Lung (tissue), 12 donors: ENCODE data around the gene SMTNL2. TPM values are rescaled to one million over a fixed set of nuclear protein-coding genes. Genes with fewer than 3 reads are reported as not detected.

Experiments used
- ATAC-seq: fragments of 200-7000 bp; cut with Tn5 transposase; one replicate; pipeline ENCODE4 v1.9.1; 2020; ENCODE audit warnings: moderate number of reproducible peaks; ENCODE audit not compliant: insufficient read depth, low FRiP score
- DNase-seq, 3 donors: peaks; one replicate each; pipeline ENCODE4 v3.0.0-alpha.2; 2013 to 2017
- H3K27ac ChIP-seq, 2 donors: one replicate each; pipeline ENCODE4 v1.5.1; 2013; ENCODE audit warnings: mild to moderate bottlenecking in 2 of 2, moderate library complexity in 2 of 2, control low read depth in 1 of 2, inconsistent platforms in 1 of 2, low read depth in 1 of 2, low read length in 1 of 2
- H3K27me3 ChIP-seq, 3 donors: one replicate each; pipeline ENCODE4 v1.5.1; 2013; ENCODE audit warnings: low read length in 2 of 3; ENCODE audit not compliant: control insufficient read depth in 3 of 3, insufficient read depth in 3 of 3
- H3K36me3 ChIP-seq, 4 donors: one replicate each; pipeline ENCODE4 v1.5.1; 2013; ENCODE audit warnings: low read length in 4 of 4, mild to moderate bottlenecking in 1 of 4, moderate library complexity in 1 of 4; ENCODE audit not compliant: control insufficient read depth in 4 of 4, insufficient read depth in 4 of 4
- H3K4me1 ChIP-seq, 5 donors: one replicate each; pipeline ENCODE4 v1.5.1; 2013; ENCODE audit warnings: low read length in 5 of 5, mild to moderate bottlenecking in 2 of 5, moderate library complexity in 1 of 5; ENCODE audit not compliant: control insufficient read depth in 5 of 5, insufficient read depth in 5 of 5
- H3K4me3 ChIP-seq: one replicate; pipeline ENCODE4 v1.5.1; 2013; ENCODE audit warnings: mild to moderate bottlenecking, control low read depth, moderate library complexity
- H3K9ac ChIP-seq, 2 donors: one replicate each; pipeline ENCODE4 v1.5.1; 2013; ENCODE audit warnings: low read length in 2 of 2, control low read depth in 1 of 2; ENCODE audit not compliant: insufficient read depth in 1 of 2
- H3K9me3 ChIP-seq, 4 donors: one replicate each; pipeline ENCODE4 v1.5.1; 2013; ENCODE audit warnings: low read length in 3 of 4, mild to moderate bottlenecking in 1 of 4, moderate library complexity in 1 of 4; ENCODE audit not compliant: control insufficient read depth in 4 of 4, insufficient read depth in 3 of 4
- WGBS, 2 donors: extraction: QIAGEN DNeasy Blood & Tissue Kit; methylation state at CpG; one replicate each; pipeline ENCODE4 v1.1.7; 2013; 5-methylcytosine and 5-hydroxymethylcytosine counted together
- polyA plus RNA-seq, 2 donors: library from polyadenylated mRNA; stranded (reverse); fragments of 200-250 nt; gene quantifications; one replicate each; pipeline ENCODE4 v1.2.1, GENCODE V29; 2013
- total RNA-seq, 2 donors: library from RNA; depleted of rRNA in 1 of 2; stranded (reverse); fragments of >200 nt in 1 of 2; gene quantifications; one replicate each; pipeline ENCODE4 v1.2.1, GENCODE V29; 2014 to 2021
- TF ChIP-seq, protein P1 (sequence below): IDR thresholded peaks from 2 replicates; pipeline ENCODE4 v1.5.1; 2012; ENCODE audit warnings: mild to moderate bottlenecking; ENCODE audit errors: control extremely low read depth, extremely low read depth
- donor health status: control.
- donor health status: control.
- donor health status: Bipolar disorder and iron deficiency.
- donor health status: healthy.
- donor health status: DM: yes; HTN: yes; CAD: no.

SMTNL2 gene
- total and polyA plus RNA-seq, 4 donors, result 1.5 to 18.1 (median 6.9) TPM

DNA sequence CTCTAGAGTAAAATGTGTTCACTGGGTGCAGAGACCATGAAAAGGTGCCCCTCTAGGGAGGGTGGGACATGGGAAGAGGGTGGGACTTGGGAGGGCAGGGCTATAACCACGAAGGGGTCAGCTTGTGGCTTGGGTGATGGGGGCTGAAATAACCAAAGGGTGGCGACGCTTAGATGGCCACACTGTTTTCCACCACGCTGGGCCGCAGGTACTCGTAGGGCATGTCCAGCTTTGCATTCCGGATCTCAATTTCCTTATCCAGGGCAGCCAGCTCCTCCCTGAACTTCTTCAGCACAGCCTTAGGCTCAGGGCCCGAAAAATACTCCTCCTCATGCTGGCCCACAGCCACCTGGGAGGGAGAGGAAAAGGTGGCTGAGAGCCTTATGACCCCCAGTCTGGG lies 47.1 kb downstream of the SMTNL2 start:
- ATAC-seq, result no peak
- Histone ChIP-seq H3K4me3 (no peak overlapping the region), H3K9ac (no peak overlapping the region), H3K4me1 (peaks cover 0 to 11% (median 0%) of the 10 kb centered on the region in 5 donors), H3K9me3 (peaks cover 0 to 4% (median 0%) of the 10 kb centered on the region in 4 donors), H3K27me3 (peaks cover 0 to 12% (median 0%) of the 10 kb centered on the region in 3 donors), H3K27ac (no peak overlapping the region), H3K36me3 (no peaks in the 10 kb centered on the region)
- no peak for DNase-seq
- TF ChIP-seq, protein P1, sequence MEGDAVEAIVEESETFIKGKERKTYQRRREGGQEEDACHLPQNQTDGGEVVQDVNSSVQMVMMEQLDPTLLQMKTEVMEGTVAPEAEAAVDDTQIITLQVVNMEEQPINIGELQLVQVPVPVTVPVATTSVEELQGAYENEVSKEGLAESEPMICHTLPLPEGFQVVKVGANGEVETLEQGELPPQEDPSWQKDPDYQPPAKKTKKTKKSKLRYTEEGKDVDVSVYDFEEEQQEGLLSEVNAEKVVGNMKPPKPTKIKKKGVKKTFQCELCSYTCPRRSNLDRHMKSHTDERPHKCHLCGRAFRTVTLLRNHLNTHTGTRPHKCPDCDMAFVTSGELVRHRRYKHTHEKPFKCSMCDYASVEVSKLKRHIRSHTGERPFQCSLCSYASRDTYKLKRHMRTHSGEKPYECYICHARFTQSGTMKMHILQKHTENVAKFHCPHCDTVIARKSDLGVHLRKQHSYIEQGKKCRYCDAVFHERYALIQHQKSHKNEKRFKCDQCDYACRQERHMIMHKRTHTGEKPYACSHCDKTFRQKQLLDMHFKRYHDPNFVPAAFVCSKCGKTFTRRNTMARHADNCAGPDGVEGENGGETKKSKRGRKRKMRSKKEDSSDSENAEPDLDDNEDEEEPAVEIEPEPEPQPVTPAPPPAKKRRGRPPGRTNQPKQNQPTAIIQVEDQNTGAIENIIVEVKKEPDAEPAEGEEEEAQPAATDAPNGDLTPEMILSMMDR, result no peak
- 86 to 87% methylated on average over 8 of the region's 8 CpGs for WGBS, 2 donors

DNA sequence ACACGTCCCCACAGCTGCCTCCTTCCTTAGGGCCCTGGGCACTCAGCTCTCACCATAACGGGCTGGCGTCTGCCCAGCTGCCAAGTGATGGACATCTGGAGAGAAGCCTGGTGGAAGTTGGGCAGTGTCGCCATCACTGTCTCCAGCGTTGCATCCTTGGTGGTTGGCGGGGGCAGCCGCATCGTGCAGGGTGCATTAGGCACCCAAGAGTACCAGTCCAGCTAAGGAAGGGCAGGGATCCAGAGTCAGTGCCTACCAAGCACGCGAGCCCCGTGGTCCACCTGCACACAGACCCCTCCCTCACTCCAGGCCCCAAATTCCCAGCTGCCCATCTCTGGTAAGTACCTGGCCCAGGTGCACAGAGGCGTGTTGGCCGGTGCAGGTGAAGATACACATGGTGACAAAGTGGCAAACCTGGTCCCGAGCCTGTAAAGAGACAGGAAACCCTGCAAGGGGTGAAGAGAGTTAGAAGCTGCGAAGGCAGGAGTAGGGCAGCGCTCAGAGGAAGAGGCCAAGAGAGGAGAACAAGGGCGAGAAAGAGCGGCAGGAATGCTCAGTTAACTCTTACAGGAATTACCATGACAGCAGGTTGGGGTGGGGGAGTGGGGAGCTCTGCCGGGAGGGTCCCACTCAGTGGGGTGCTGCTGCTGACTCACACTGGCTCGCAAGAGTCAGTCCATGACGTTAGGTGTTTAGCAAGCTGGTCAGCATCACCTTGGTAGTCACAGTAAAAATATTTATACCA lies 47.7 kb downstream of the SMTNL2 start:
- H3K9me3 ChIP-seq, result peaks cover 0 to 4% (median 0%) of the 10 kb centered on the region in 4 donors
- H3K4me1 ChIP-seq, result peaks cover 0 to 6% (median 0%) of the 10 kb centered on the region in 5 donors
- ATAC-seq (no peak), DNase-seq (no peak)
- no peak overlapping the region for H3K27ac ChIP-seq
- WGBS, 2 donors, result 72 to 74% methylated on average over 21 of the region's 21 CpGs
- H3K27me3 ChIP-seq, result peaks cover 0 to 18% (median 3%) of the 10 kb centered on the region in 3 donors
- no peak overlapping the region for H3K4me3 ChIP-seq
- no peaks in the 10 kb centered on the region for H3K36me3 ChIP-seq
- TF ChIP-seq, protein P1, result no peak
- H3K9ac ChIP-seq, result no peak overlapping the region

DNA sequence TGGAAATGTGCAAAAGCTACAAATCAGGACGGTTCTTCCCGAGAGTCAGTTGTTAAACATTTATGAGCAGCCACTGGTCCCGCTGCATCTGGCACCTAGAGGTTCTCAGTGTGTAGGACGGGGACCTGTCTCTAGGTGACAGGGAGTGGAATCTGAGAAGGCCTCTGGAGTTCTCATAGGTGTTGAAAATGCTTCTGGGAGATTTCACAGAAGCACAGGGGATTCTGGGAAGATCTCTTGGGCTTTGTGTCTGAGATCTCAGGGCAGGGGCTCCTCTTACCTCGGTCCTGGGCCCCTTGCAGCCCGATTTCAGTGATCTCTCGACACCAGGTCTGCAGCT lies 48.2 kb downstream of the SMTNL2 start:
- WGBS, 2 donors, result 73 to 85% methylated on average over 7 of the region's 7 CpGs
- H3K4me3 ChIP-seq, result no peak overlapping the region

More for the DNA sequence above, 48.2 kb downstream of the SMTNL2 start:
- no peak for ATAC-seq
- no peaks in the 10 kb centered on the region for H3K36me3 ChIP-seq
- DNase-seq, result no peak
- H3K9me3 ChIP-seq, result peaks cover 0 to 4% (median 0%) of the 10 kb centered on the region in 4 donors
- no peak overlapping the region for H3K9ac ChIP-seq
- H3K27ac ChIP-seq, result no peak overlapping the region
- H3K4me1 ChIP-seq, result peaks cover 0 to 4% (median 0%) of the 10 kb centered on the region in 5 donors
- TF ChIP-seq, protein P1, result no peak
- peaks cover 0 to 20% (median 3%) of the 10 kb centered on the region in 3 donors for H3K27me3 ChIP-seq
